NOMO-1 (cell line): ENCODE measurements around the gene MYH14.
"Not testable (repeated sequence)": the region's sequence is repeated elsewhere in the genome, so short reads cannot be mapped to it uniquely, and the experiment has no call there.

Source experiments
- DNase-seq, 2 experiments: peaks; one replicate each; lab custom pipeline; 2025; ENCODE audit not compliant: unreplicated experiment in 2 of 2; lab: John Stamatoyannopoulos, UW

The MYH14 gene

DNA sequence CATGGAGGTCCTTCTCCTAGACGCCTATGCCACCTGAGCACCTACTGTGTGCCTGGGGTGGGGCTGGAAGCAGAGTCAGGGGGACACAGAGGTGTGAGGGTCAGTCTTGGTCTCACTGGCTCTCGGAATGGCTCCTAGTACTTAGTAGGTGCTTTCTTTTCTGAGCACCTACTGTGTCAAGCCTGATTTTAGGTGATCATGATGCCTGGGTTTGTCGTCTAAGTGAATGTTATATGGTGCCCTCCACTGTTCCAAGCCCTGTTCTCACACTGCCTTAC is 20.0 kb downstream of the MYH14 start:
- DNase-seq: no peak

DNA sequence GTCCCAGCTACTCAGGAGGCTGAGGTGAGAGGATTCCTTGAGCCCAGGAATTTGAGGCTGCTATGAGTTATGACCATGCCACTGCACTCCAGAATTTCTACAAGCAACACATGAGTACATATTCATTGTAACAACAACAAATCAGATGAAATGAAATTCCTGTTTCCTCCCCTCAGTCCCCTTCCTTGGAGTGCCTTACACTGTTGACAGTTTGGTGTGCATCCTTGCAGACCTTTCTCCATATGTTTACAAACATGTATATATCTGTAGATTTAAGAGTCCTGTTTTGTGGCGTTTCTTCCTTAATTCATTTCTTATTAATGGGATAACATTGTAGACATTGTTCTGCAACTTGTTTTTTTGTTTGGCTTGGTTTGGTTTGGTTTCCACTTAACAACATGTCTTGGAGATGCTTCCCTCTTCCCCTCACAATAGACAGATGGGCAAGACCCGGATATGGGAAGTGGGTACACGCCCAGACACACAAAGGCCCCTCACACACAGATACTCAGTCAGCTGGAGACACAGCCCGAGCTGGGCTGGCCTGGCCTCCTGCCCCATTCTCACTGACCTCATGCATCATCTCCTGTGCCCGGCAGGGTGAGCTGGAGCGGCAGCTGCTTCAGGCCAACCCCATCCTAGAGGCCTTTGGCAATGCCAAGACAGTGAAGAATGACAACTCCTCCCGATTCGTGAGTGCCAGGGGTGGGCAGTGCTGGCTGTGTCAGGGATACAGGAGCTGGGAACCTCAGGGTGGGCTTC is 21.7 kb downstream of the MYH14 start:
- no peak for DNase-seq

DNA sequence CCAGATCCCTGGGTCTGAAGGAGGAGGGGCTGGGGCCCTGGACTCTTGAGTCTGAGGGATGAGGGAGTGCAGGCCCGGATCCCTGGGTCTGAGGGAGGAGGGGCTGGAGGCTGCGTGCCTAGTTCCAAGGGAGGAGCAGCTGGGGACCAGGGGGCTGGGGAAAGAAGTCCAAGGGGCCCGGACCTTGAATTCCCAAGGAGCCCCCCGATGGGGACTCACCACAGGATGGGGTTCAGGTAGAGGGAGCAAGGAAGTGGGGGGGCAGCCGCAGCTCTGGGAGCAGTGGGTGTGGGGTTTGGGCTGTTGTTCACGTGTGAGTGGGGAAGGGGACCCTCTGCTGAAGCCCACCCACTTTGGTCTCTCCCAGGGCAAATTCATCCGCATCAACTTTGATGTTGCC is 23.1 kb downstream of the MYH14 start:
- DNase-seq: no peak

DNA sequence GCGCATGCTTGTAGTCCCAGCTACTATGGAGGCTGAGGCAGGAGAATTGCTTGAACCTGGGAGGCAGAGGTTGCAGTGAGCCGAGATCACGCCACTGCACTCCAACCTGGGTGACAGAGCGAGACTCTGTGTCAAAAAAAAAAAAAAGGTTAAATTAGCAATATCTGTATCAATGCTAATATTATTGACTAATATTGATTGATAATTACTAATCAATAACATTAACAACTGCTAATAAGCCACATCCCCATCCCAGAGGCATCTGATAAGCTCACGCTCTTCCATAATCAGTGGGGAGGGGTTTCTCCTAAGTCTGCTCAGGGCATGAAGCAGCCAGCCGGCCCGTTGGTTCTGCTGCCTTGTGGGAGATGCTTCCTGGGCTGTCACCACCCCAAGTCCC is 24.7 kb downstream of the MYH14 start:
- not testable (repeated sequence) for DNase-seq

DNA sequence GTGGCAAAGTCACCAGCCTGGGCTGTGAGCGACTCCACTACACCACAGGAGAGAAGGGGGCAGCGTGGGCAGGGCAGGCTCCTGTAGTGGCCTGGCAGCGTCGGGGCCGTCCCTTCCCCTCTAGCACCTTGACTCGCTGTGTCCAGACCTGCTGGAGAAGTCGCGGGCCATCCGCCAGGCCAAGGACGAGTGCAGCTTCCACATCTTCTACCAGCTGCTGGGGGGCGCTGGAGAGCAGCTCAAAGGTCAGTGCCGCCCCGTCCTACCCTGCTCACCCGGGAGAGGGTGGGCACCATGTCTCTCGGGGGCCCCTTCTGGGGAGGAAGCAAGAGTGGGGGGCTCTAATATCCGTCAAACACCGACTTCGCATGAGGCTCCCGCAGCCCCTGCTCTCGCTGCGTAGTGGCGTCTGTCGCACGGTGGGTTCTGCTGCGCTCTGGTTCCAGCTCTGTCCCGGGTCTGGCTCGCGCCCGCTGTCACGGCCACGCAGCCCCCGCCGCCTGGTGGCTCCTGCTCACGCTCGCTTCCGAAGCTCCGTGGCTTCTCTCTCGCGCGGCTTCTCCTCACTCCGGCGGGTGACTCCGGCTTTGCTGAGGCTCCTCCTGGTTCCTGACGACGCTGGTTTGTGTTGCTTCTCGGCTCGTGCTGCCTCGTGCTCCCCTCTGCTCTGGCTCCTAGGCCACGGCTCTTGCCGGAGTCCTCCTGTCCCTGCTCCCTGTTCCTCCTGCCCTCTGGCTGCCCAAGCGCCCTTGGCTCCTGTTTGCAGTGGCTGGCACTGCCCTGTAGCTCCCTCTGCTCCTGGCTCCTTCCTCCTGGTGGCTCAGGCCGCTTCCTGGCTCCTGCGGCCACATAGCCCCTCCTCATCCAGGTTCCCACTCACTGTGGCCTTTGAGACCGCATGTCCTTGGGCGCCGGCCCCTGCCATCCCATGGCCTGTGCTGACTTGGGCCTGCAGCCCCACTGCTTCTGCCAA is 27.2 kb downstream of the MYH14 start:
- DNase-seq: no peak

DNA sequence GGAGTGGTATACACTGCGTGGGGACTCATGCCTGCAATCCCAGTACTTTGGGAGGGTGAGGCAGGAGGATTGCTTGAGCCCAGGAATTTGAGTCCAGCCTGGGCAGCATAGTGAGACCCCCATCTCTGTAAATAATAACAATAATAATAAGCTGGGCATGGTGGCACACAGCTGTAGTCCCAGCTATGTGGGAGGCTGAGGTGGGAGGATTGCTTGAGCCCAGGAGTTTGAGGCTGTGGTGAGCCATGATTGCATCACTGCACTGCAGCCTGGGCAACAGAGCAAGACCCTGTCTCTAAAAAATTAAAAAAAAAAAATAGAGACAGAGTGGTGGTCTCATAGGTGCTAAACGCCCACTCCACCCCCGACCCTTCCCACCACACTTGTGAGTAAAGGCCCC is 28.0 kb downstream of the MYH14 start:
- not testable (repeated sequence) for DNase-seq

DNA sequence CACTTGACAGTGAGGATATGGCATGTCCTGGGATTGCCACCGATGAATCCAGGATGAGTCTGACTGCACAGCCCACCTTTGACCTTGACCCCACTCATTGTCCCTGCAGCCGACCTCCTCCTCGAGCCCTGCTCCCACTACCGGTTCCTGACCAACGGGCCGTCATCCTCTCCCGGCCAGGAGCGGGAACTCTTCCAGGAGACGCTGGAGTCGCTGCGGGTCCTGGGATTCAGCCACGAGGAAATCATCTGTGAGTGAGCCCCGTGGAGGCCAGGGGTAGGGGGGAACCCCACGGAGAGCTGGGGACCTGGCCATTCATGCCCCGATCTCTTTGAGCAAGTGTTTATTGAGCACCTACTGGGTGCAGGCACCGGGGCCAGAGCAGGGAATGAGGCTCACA is 28.4 kb downstream of the MYH14 start:
- no peak for DNase-seq

DNA sequence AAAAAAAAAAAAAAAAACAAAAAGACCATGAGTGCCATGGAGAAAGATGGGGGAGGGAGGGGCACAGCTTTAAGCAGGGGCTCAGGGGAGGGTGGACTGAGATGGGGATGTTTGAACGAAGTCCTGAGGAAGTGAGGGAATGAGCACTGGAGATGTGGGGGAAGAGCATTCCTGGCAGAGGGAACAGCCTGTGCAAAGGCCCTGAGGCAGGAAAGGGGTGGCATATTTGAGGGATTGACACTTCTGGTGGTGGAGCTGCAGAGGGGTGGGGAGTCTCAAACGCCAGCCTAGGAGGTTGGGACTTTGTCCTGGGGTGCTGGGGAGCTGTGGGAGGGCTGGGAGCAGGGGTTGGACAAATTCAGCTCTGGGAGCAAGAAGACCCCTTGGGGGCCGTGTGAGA is 29.2 kb downstream of the MYH14 start:
- no peak for DNase-seq

DNA sequence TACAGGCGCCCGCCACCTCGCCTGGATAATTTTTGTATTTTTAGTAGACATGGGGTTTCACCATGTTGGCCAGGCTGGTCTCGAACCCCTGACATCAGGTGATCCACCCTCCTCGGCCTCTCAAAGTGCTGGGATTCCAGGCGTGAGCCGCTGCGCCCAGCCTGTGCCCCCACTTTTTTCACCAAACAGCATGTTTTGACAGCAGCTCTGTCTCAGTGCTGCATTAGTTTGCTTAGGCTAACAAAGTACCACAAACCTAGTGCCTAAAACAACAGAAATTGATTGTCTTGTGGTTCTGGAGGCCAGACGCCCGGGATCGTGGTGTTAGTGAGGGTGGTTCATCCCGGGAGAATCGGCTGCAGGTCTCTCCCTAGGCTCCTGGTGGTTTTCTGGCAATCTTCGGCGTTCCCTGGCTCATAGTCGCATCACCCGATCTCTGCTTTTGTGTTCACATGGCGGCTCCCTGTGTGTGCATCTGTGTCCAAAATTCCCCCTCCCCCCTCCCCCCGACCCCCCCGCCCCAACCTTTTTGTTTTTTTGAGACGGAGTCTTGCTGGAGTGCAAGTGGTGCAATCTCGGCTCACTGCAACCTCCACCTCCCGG is 30.0 kb downstream of the MYH14 start:
- no peak for DNase-seq

DNA sequence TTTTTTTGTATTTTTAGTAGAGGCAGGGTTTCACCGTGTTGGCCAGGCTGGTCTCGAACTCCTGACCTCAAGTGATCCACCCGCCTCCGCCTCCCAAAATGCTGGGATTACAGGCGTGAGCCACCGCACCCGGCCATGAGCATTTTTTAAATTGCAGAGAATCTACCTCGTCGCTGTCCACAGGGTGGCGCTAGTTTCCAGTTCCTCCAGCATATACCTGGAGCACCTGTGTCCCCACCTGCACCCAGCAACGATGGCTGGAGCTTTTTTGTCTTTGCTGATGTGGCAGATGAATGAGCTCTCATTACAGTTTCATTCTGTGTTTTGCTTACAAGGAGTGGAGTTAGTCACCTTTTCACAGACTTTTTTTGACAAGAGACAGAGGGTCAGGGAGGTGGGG is 34.1 kb downstream of the MYH14 start:
- not testable (repeated sequence) for DNase-seq

DNA sequence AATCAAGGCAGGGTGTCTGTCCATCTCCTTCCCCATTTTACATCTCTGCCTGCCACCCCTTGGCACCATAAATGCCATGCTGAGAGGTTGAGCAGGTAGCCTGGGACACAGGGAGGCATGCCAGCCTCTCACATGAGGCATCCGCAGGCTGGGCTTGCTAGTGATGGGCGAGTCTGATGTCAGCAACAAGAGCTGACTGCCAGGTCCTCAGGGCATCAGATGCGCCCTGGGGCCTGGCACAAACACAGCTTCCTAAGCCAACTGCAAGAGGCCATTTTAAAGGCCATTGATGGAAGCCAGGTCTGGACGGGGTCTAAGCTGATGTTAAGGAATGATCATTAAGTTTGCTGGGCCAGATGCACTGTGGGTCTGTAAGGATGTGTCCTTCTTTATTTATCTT is 34.6 kb downstream of the MYH14 start:
- no peak for DNase-seq

DNA sequence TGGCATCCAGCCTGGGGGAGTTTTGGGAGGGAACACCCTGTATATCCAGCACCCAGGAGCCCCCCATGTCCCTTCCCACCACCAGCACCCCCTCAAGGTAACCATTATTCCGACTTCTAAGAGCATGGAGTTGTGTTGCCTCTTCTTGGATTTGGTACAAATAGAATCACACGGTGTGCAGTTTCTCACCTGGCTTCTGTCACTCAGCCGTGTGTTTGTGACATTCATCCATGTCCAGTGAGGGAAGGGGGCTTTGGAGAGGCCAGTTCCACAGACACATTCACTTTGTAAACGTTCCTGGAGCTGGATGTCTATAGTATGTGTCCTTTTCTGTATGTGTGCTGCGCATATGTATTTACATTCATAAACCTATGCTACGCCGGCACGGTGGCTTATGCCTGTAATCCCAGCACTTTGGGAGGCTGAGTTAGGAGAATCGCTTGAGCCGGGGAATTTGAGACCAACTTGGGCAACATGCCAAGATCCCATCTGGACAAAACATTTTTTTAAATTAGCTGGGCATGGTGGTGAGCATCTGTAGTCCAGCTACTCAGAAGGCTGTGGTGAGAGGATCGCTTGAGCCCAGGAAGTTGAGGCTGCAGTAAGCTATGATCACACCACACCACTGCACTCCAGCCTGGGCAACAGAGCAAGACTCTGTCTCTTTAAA is 36.6 kb downstream of the MYH14 start:
- DNase-seq: no peak

DNA sequence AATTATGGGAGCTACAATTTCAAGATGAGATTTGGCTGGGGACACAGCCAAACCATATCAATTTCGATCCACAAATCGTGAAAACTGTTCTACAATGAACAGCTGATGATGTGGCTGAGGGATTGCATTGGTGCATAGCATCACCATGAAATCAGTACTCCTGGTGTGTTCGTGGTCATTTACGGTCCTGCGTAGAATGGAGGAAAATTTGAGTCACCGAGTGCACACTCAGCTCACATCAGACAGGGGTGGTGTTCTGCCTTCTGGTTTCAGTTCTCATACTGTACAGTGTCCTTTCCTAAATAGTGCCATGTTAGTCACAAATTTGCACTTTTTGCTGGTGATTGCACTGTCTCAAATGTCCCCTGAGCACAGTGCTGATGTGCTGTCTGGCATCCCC is 39.2 kb downstream of the MYH14 start:
- peak in 1 of 2 experiments; percentile 20 for DNase-seq

DNA sequence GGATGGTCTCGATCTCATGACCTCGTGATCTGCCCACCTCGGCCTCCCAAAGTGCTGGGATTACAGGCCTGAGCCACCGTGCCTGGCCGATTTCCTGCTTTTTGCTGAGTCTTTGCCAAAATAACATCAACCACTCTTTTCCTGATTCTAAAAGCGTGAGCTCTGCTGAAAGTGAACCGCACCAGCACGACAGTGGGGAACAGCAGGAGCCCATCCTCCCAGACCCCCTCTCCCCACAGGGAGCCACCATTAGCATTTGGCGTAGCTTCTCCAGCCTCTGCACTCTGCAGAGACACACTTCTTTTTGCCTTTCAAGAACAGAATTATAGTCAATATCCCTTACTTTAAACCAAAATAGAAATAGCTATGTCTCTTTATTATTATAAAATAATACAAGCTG is 41.3 kb downstream of the MYH14 start:
- DNase-seq: no peak

DNA sequence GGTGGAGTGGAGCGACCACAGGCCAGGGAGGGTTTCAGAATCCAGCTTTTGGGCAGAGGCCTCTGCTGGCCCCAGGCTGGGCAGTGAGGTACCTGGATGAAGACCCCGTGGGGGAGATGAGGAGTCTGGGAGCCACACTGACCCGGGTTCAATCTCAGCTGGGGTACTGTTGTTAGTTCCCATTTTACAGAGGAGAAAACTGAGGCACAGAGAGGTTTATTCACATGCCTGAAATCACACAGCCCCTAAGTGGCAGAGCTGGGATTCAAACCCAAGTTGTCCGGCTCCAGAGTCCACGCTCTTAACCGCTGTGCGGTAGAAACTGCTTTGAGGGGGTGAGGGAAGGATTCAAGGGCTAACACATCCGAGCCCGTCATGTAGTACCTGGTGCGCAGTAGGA is 45.0 kb downstream of the MYH14 start:
- no peak for DNase-seq

DNA sequence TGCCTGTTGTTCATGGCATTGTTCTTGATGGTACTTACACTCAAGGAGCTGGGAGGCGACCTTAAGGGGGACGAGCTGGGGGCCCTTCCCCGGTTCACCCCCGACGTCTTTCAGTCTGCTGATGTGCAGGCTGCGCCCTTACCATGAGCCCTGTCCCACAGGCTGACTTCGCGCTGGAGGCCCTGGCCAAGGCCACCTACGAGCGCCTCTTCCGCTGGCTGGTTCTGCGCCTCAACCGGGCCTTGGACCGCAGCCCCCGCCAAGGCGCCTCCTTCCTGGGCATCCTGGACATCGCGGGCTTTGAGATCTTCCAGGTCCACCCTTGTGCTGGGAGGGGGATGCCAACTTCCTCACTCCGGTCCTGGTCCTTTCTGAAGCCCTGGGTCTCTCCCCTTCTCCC is 45.4 kb downstream of the MYH14 start:
- no peak for DNase-seq

DNA sequence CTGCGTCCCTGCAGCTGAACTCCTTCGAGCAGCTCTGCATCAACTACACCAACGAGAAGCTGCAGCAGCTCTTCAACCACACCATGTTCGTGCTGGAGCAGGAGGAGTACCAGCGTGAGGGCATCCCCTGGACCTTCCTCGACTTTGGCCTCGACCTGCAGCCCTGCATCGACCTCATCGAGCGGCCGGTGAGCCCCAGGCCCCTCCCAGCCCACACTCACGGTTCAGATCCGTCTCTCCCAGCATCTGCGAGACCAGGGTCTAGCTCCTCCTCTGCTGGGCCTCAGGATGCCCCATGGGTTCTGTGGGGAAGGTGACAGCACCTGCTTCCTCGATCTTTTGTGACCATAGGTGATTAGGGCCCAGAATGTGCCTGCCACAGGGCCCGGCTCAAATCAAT is 46.2 kb downstream of the MYH14 start:
- no peak for DNase-seq

DNA sequence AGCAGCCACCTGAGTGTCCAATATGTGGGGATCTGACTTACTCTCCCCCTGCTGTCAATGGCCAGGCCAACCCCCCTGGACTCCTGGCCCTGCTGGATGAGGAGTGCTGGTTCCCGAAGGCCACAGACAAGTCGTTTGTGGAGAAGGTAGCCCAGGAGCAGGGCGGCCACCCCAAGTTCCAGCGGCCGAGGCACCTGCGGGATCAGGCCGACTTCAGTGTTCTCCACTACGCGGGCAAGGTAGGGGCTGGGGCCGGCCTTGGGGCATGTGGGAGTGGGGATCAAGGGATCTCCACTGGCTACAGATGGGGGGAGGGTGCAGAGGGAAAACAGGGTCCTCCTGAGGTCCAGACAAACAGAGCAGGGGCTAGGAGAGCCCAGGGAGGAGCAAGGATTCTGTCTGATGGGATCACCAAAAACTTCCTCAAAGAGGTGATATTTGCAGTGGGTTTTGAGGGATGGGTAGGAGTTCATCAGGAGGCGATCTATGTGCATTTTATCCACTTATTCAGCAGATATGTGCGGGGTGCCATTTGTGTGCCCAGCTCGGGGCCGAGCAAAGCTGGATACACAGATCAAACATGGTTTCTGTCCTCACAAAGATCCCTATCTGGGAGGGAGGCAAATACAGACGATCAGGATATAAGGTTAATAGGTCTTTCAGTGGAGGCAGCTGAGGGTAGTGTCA is 47.2 kb downstream of the MYH14 start:
- no peak for DNase-seq

DNA sequence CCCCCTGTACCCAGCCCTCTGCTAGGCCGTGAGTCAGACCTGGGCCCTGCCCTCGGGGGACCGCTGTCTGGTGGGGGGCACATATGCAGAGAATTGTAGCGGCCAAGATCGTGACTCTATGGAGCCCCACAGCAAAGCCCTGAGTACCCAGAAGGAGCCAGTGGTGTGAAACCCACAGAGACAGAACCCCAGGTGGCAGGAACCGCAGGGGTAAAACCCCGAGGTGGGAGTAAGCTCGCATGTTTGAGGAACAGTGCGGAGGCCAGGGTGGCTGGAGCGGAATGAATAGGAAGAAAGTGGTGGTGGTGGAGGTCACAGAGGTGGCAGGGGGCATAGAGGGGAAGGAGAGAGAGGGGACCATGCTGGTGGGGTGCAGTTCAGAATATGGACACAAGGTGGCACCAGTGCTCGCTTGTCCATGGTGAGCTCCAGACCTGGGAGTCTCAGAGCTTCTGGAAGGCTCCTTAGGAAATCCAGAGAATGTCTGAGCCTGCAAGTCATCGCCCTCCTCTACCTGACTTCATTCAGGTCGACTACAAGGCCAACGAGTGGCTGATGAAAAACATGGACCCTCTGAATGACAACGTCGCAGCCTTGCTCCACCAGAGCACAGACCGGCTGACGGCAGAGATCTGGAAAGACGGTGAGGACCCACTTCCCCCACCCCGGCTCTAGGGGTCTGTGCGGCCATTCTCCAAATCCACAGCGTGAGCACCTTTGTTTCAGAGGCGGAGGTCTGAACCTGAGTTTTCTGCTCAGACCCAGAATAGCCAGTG is 48.9 kb downstream of the MYH14 start:
- DNase-seq: no peak

DNA sequence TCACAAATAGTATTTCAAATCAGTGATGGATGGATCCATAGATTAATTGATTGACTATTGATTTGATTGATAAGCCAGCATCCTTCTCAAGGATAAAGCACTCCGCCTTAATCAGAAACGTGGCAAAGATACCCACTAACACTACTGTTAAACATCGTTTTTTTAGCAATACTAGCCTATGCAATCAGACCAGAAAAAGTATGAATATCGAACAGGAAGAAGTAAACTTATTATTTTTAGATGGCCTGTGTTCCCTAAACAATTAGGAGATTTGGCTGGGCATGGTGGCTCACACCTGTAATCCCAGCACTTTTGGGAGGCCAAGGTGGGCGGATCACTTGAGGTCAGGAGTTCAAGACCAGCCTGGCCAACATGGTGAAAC is 49.5 kb downstream of the MYH14 start:
- no peak for DNase-seq
